HEK293 (cell line): Measurements from ENCODE around the gene PTP4A2.

ENCODE experiments used
- GLI4 ChIP-seq: fragments of 450-650 bp; formaldehyde crosslinking; IDR thresholded peaks from 2 replicates; pipeline ENCODE4 v1.5.1; 2016; ENCODE audit warnings: missing biosample characterization, missing genetic modification characterization
- HOXC10 ChIP-seq: sonication (generic); formaldehyde crosslinking; IDR thresholded peaks from 2 replicates; pipeline ENCODE4 v1.8.1; 2023; ENCODE audit warnings: mild to moderate bottlenecking, missing genetic modification reagents
- KLF1 ChIP-seq: fragments of 450-650 bp; formaldehyde crosslinking; IDR thresholded peaks from 2 replicates; pipeline ENCODE4 v1.5.1; 2016; ENCODE audit warnings: missing biosample characterization, missing genetic modification characterization
- KLF9 ChIP-seq: fragments of 450-650 bp; formaldehyde crosslinking; IDR thresholded peaks from 2 replicates; pipeline ENCODE4 v1.5.1; 2016; ENCODE audit warnings: missing biosample characterization, missing genetic modification characterization, low read depth
- OVOL3 ChIP-seq: fragments of 450-650 bp; formaldehyde crosslinking; IDR thresholded peaks from 2 replicates; pipeline ENCODE4 v1.5.1; 2016; ENCODE audit warnings: missing biosample characterization, missing genetic modification characterization
- PRDM4 ChIP-seq: fragments of 450-650 bp; formaldehyde crosslinking; IDR thresholded peaks from 2 replicates; pipeline ENCODE4 v1.5.1; 2017; ENCODE audit warnings: missing biosample characterization, missing genetic modification characterization
- TCF7L2 ChIP-seq: IDR thresholded peaks from 2 replicates; pipeline ENCODE4 v1.6.1; 2011; ENCODE audit warnings: low read depth, mild to moderate bottlenecking, inconsistent platforms, low read length, moderate library complexity, borderline replicate concordance
- ZFP3 ChIP-seq: fragments of 450-650 bp; formaldehyde crosslinking; IDR thresholded peaks from 2 replicates; pipeline ENCODE4 v1.5.1; 2016; ENCODE audit warnings: low read depth, missing biosample characterization, missing genetic modification characterization
- ZNF132 ChIP-seq: fragments of 450-650 bp; formaldehyde crosslinking; IDR thresholded peaks from 2 replicates; pipeline ENCODE4 v1.5.1; 2017; ENCODE audit warnings: missing biosample characterization, missing genetic modification characterization, borderline replicate concordance
- ZNF157 ChIP-seq: fragments of 450-650 bp; formaldehyde crosslinking; IDR thresholded peaks from 2 replicates; pipeline ENCODE4 v1.5.1; 2016; ENCODE audit warnings: missing biosample characterization, missing genetic modification characterization
- ZNF202 ChIP-seq: fragments of 450-650 bp; formaldehyde crosslinking; IDR thresholded peaks from 2 replicates; pipeline ENCODE4 v1.5.1; 2016; ENCODE audit warnings: missing biosample characterization, missing genetic modification characterization, borderline replicate concordance
- ZNF223 ChIP-seq: fragments of 450-650 bp; formaldehyde crosslinking; IDR thresholded peaks from 2 replicates; pipeline ENCODE4 v1.5.1; 2016; ENCODE audit warnings: missing biosample characterization, missing genetic modification characterization
- ZNF26 ChIP-seq: fragments of 450-650 bp; formaldehyde crosslinking; IDR thresholded peaks from 2 replicates; pipeline ENCODE4 v1.5.1; 2016; ENCODE audit warnings: missing biosample characterization, missing genetic modification characterization
- ZNF280D ChIP-seq: fragments of 450-650 bp; formaldehyde crosslinking; IDR thresholded peaks from 2 replicates; pipeline ENCODE4 v1.5.1; 2016; ENCODE audit warnings: missing biosample characterization, missing genetic modification characterization
- ZNF404 ChIP-seq: fragments of 450-650 bp; formaldehyde crosslinking; IDR thresholded peaks from 2 replicates; pipeline ENCODE4 v1.5.1; 2017; ENCODE audit warnings: missing biosample characterization, missing genetic modification characterization
- ZNF433 ChIP-seq: fragments of 450-650 bp; formaldehyde crosslinking; IDR thresholded peaks from 2 replicates; pipeline ENCODE4 v1.5.1; 2016; ENCODE audit warnings: missing biosample characterization, missing genetic modification characterization, low read depth
- ZNF555 ChIP-seq: fragments of 450-650 bp; formaldehyde crosslinking; conservative IDR thresholded peaks from 2 replicates; pipeline ENCODE4 v1.5.1; 2017; ENCODE audit warnings: missing biosample characterization, mild to moderate bottlenecking, missing genetic modification characterization, inconsistent platforms
- ZNF600 ChIP-seq: fragments of 450-650 bp; formaldehyde crosslinking; IDR thresholded peaks from 2 replicates; pipeline ENCODE4 v1.5.1; 2016; ENCODE audit warnings: missing biosample characterization, missing genetic modification characterization
- ZNF621 ChIP-seq: fragments of 450-650 bp; formaldehyde crosslinking; IDR thresholded peaks from 2 replicates; pipeline ENCODE4 v1.5.1; 2017; ENCODE audit warnings: missing biosample characterization, missing genetic modification characterization
- ZNF639 ChIP-seq: fragments of 450-650 bp; formaldehyde crosslinking; IDR thresholded peaks from 2 replicates; pipeline ENCODE4 v1.5.1; 2016; ENCODE audit warnings: missing biosample characterization, missing genetic modification characterization
- ZNF645 ChIP-seq: fragments of 450-650 bp; formaldehyde crosslinking; IDR thresholded peaks from 2 replicates; pipeline ENCODE4; 2016; ENCODE audit warnings: missing biosample characterization, missing genetic modification characterization
- ZNF768 ChIP-seq: fragments of 450-650 bp; formaldehyde crosslinking; IDR thresholded peaks from 2 replicates; pipeline ENCODE4 v1.5.1; 2018; ENCODE audit warnings: missing biosample characterization, mild to moderate bottlenecking, missing genetic modification characterization
- ZNF792 ChIP-seq: fragments of 450-650 bp; formaldehyde crosslinking; IDR thresholded peaks from 2 replicates; pipeline ENCODE4 v1.5.1; 2016; ENCODE audit warnings: missing biosample characterization, missing genetic modification characterization
- ZNF830 ChIP-seq: fragments of 450-650 bp; IDR thresholded peaks from 2 replicates; pipeline ENCODE4 v1.5.0; 2018; ENCODE audit warnings: missing biosample characterization, missing genetic modification characterization, low read depth, mild to moderate bottlenecking, moderate library complexity
- ZNF837 ChIP-seq: fragments of 450-650 bp; formaldehyde crosslinking; IDR thresholded peaks from 2 replicates; pipeline ENCODE4 v1.5.1; 2016; ENCODE audit warnings: missing biosample characterization, missing genetic modification characterization
- ZSCAN23 ChIP-seq: fragments of 450-650 bp; formaldehyde crosslinking; IDR thresholded peaks from 2 replicates; pipeline ENCODE4 v1.5.1; 2016; ENCODE audit warnings: missing biosample characterization, missing genetic modification characterization
- ZSCAN4 ChIP-seq: fragments of 450-650 bp; formaldehyde crosslinking; IDR thresholded peaks from 2 replicates; pipeline ENCODE4 v1.5.1; 2017; ENCODE audit warnings: missing biosample characterization, missing genetic modification characterization

PTP4A2 gene

GRCh38 chr1:31937300-31938183 lies 626 bp downstream of the PTP4A2 start (continued):
- TF ChIP-seq ZSCAN4 (0 out of 2 replicates have a peak, but pooled peaks have one; percentile 37), ZNF433 (tag by site-specific recombination) (peak; percentile 34; the same call in 1 of the 2 replicates), KLF9 (tag by site-specific recombination) (peak; percentile 88), ZNF645 (peak; percentile 92), ZNF768 (no peak; the same call in 1 of the 2 replicates), PRDM4 (peak; percentile 54), ZNF792 (tag by site-specific recombination) (0 out of 2 replicates have a peak, but pooled peaks have one; percentile 68), ZNF830 (tag by site-specific recombination) (no peak), ZSCAN23 (tag by site-specific recombination) (peak; percentile 90; the same call in 1 of the 2 replicates), ZNF26 (tag by site-specific recombination) (no peak), ZNF621 (tag by site-specific recombination) (no peak), ZNF837 (tag by site-specific recombination) (peak; percentile 94; the same call in 1 of the 2 replicates), TCF7L2 (no peak), ZNF600 (peak; percentile 95), ZNF157 (peak; percentile 61; the same call in 1 of the 2 replicates), GLI4 (peak; percentile 94), OVOL3 (tag by site-specific recombination) (no peak), ZNF132 (tag by site-specific recombination) (no peak), ZNF280D (tag by site-specific recombination) (peak; percentile 48; the same call in 1 of the 2 replicates), KLF1 (tag by site-specific recombination) (peak; percentile 91), ZNF639 (tag by site-specific recombination) (peak; percentile 88), ZNF202 (tag by site-specific recombination) (no peak), ZFP3 (no peak; the same call in 1 of the 2 replicates), ZNF555 (no peak), ZNF404 (tag by site-specific recombination) (no peak), HOXC10 (CRISPR knock-in tag) (no peak), ZNF223 (peak; percentile 76)
